ENCODE data around the gene MT3. TPM values are rescaled to one million over a fixed set of nuclear protein-coding genes. Genes with fewer than 3 reads are reported as not detected.

MT3 gene
- total and polyA plus RNA-seq, 2 of the 13 experiments (the other 11 are each of a cell fraction or from before 2014, with no cell fraction given) = not detected

GRCh38 chr16:56611281-56611833 lies 22.0 kb downstream of the MT3 start (continued):
- no peak for TF ChIP-seq PRDM10 (CRISPR knock-in tag; IDR thresholded peaks at IDR 0.05; ENCODE audit: low read depth)
- no peak for TF ChIP-seq GPBP1L1 (CRISPR knock-in tag; IDR thresholded peaks at IDR 0.05)
- no peak for TF ChIP-seq HMGXB3 (CRISPR knock-in tag; IDR thresholded peaks at IDR 0.05; ENCODE audit: borderline replicate concordance)
- TF ChIP-seq CREM (IDR thresholded peaks at IDR 0.05) = no peak
- TF ChIP-seq CREM (CRISPR knock-in tag; IDR thresholded peaks at IDR 0.05) = no peak
- no peak for TF ChIP-seq AHR (CRISPR knock-in tag; IDR thresholded peaks at IDR 0.05)
- no peak for TF ChIP-seq CHD2 (IDR thresholded peaks at IDR 0.05; ENCODE audit: low read depth, low read length)
- 0 out of 2 replicates have a peak, but pooled peaks have one; percentile 37 for TF ChIP-seq KDM4B (CRISPR knock-in tag; IDR thresholded peaks at IDR 0.05)
- TF ChIP-seq ZNF326 (CRISPR knock-in tag; IDR thresholded peaks at IDR 0.05; ENCODE audit: borderline replicate concordance) = no peak
- TF ChIP-seq NFRKB (IDR thresholded peaks at IDR 0.05) = no peak
- TF ChIP-seq ZNF264 (CRISPR knock-in tag; IDR thresholded peaks at IDR 0.05) = no peak
- no peak for TF ChIP-seq ZNF510 (CRISPR knock-in tag; IDR thresholded peaks at IDR 0.05; ENCODE audit: low read depth)
- peak; percentile 0; the same call in 1 of the 2 replicates for TF ChIP-seq ZNF687 (CRISPR knock-in tag; IDR thresholded peaks at IDR 0.05)
- TF ChIP-seq THAP7 (CRISPR knock-in tag; IDR thresholded peaks at IDR 0.05) = no peak

Data from HepG2 (cell line).